A549 (cell line): ENCODE measurements around the gene CELF6. TPM values are rescaled to one million over a fixed set of nuclear protein-coding genes. Genes with fewer than 3 reads are reported as not detected.

Source experiments
- ATAC-seq, 2 experiments: fragments of 200-7000 bp in 1 of 2; fragments of >200 bp in 1 of 2; cut with Nextera tagmentation in 1 of 2; cut with Tn5 transposase in 1 of 2; 3 replicates each; pipeline versions ENCODE4 v1.8.0 to v1.9.1; 2018 to 2020; ENCODE audit warnings: mild to moderate bottlenecking in 1 of 2, moderate library complexity in 1 of 2
- CTCF ChIA-PET: fragments of 300-600 bp; sonication (Branson Sonifier 250); formaldehyde crosslinking; extraction: SDS; loops from one replicate; lab custom pipeline; 2021; ENCODE audit warnings: antibody characterized with exemption, inconsistent platforms; lab: Yijun Ruan, JAX
- POLR2A ChIA-PET: fragments of 350-600 bp; formaldehyde crosslinking; extraction: SDS; loops from one replicate; lab custom pipeline; 2021; ENCODE audit warnings: antibody characterized with exemption, inconsistent platforms; lab: Yijun Ruan, JAX
- DNase-seq, 2 experiments: peaks; one replicate each; pipeline versions ENCODE4 v3.0.0 to v3.0.0-alpha.2; 2011 to 2016; ENCODE audit warnings: low read depth in 1 of 2, low spot score in 1 of 2
- FAIRE-seq: peaks from 2 replicates; lab custom pipeline; 2011; peaks lifted over from hg19 to GRCh38; lab: Jason Lieb, UNC
- H3K27ac ChIP-seq, 2 experiments: fragments of >200 bp; sonication (Bioruptor Twin); formaldehyde crosslinking; 3 replicates each; pipeline ENCODE4 v1.5.1; 2016 to 2017
- H3K4me1 ChIP-seq: fragments of >200 bp; sonication (Bioruptor Twin); formaldehyde crosslinking; 3 replicates; pipeline ENCODE4 v1.6.1; 2016
- H3K4me2 ChIP-seq: fragments of >200 bp; sonication (Bioruptor Twin); formaldehyde crosslinking; 3 replicates; pipeline ENCODE4 v1.6.1; 2016
- H3K4me3 ChIP-seq: fragments of >200 bp; sonication (Bioruptor Twin); formaldehyde crosslinking; 3 replicates; pipeline ENCODE4 v1.5.1; 2016
- H3K9me3 ChIP-seq: fragments of >200 bp; sonication (Bioruptor Twin); formaldehyde crosslinking; 3 replicates; pipeline ENCODE4 v1.6.1; 2016
- CEBPB ChIP-seq, 2 experiments: fragments of >200 bp in 1 of 2; sonication (Bioruptor Twin) in 1 of 2; formaldehyde crosslinking in 1 of 2; IDR thresholded peaks; 2 replicates each; pipeline ENCODE4 v1.6.1; 2012 to 2016
- CHD2 ChIP-seq: fragments of 150-350 bp; IDR thresholded peaks from 2 replicates; pipeline ENCODE4 v1.6.1; 2014; ENCODE audit warnings: low read length; ENCODE audit not compliant: partially characterized antibody
- CHD4 ChIP-seq: fragments of 200-600 bp; sonication (generic); IDR thresholded peaks from 2 replicates; pipeline ENCODE4 v1.6.1; 2016; ENCODE audit warnings: antibody characterized with exemption, mild to moderate bottlenecking, borderline replicate concordance
- EP300 ChIP-seq, 2 experiments: fragments of >200 bp; sonication (Bioruptor Twin); formaldehyde crosslinking; IDR thresholded peaks; 2 replicates in 1 of 2; 3 replicates in 1 of 2; pipeline ENCODE4 v1.6.1; 2016 to 2017
- FOSL2 ChIP-seq, 2 experiments: fragments of 450-650 bp in 1 of 2; fragments of >200 bp in 1 of 2; sonication (Bioruptor Twin) in 1 of 2; formaldehyde crosslinking; IDR thresholded peaks; 2 replicates each; pipeline versions ENCODE4 v1.5.0 to v1.6.1; 2016 to 2020; ENCODE audit warnings: mild to moderate bottlenecking in 1 of 2, moderate library complexity in 1 of 2
- GATA3 ChIP-seq: IDR thresholded peaks from 2 replicates; pipeline ENCODE4 v1.6.1; 2012; ENCODE audit warnings: borderline replicate concordance
- HOXB5 ChIP-seq: fragments of 250-450 bp; sonication (Bioruptor Pico); IDR thresholded peaks from 2 replicates; pipeline ENCODE4 v1.5.0; 2020; ENCODE audit warnings: mild to moderate bottlenecking, moderate library complexity
- JUN ChIP-seq, 2 experiments: fragments of >200 bp; sonication (Bioruptor Twin); formaldehyde crosslinking; IDR thresholded peaks; 2 replicates in 1 of 2; 3 replicates in 1 of 2; pipeline ENCODE4 v1.6.1; 2016 to 2017
- JUNB ChIP-seq: fragments of >200 bp; sonication (Bioruptor Twin); formaldehyde crosslinking; IDR thresholded peaks from 2 replicates; pipeline ENCODE4 v1.6.1; 2016
- KDM5A ChIP-seq: fragments of 200-600 bp; sonication (generic); IDR thresholded peaks from 2 replicates; pipeline ENCODE4 v1.6.1; 2016; ENCODE audit warnings: antibody characterized with exemption, mild to moderate bottlenecking
- MAFK ChIP-seq: fragments of 450-650 bp; IDR thresholded peaks from 2 replicates; pipeline ENCODE4 v1.6.1; 2014; ENCODE audit not compliant: partially characterized antibody
- MAZ ChIP-seq: fragments of 150-350 bp; IDR thresholded peaks from 2 replicates; pipeline ENCODE4 v1.6.1; 2014; ENCODE audit warnings: antibody characterized with exemption, low read depth, low read length, borderline replicate concordance
- MYC ChIP-seq: IDR thresholded peaks from 2 replicates; pipeline ENCODE4 v1.6.1; 2012; ENCODE audit warnings: mild to moderate bottlenecking, inconsistent platforms, low read length, improper control_type of control experiment, borderline replicate concordance
- NFE2L2 ChIP-seq: fragments of 150-350 bp; conservative IDR thresholded peaks from 2 replicates; pipeline ENCODE4 v1.6.1; 2014; ENCODE audit warnings: low read length
- NR3C1 ChIP-seq: fragments of >200 bp; sonication (Bioruptor Twin); formaldehyde crosslinking; IDR thresholded peaks from 3 replicates; pipeline ENCODE4 v1.6.1; 2017
- RAD21 ChIP-seq, 2 experiments: fragments of >200 bp in 1 of 2; sonication (Bioruptor Twin) in 1 of 2; formaldehyde crosslinking in 1 of 2; IDR thresholded peaks in 1 of 2; conservative IDR thresholded peaks in 1 of 2; 2 replicates in 1 of 2; 3 replicates in 1 of 2; pipeline ENCODE4 v1.6.1; 2012 to 2018; ENCODE audit warnings: inconsistent platforms in 1 of 2
- RARB ChIP-seq: fragments of 250-450 bp; sonication (Bioruptor Pico); IDR thresholded peaks from 2 replicates; pipeline ENCODE4 v1.8.0; 2021; ENCODE audit warnings: mild to moderate bottlenecking, moderate library complexity
- RFX5 ChIP-seq: fragments of 450-650 bp; IDR thresholded peaks from 2 replicates; pipeline ENCODE4 v1.7.1; 2014; ENCODE audit warnings: antibody characterized with exemption, mild to moderate bottlenecking, moderate library complexity
- SMC3 ChIP-seq: fragments of >200 bp; sonication (Bioruptor Twin); formaldehyde crosslinking; IDR thresholded peaks from 3 replicates; pipeline ENCODE4 v1.6.1; 2018; ENCODE audit warnings: inconsistent platforms
- TP53 ChIP-seq: fragments of 250-450 bp; sonication (Bioruptor Pico); IDR thresholded peaks from 2 replicates; pipeline ENCODE4 v1.5.0; 2021; ENCODE audit warnings: mild to moderate bottlenecking, moderate library complexity
- ZSCAN20 ChIP-seq: fragments of 250-450 bp; sonication (Bioruptor Pico); IDR thresholded peaks from 2 replicates; pipeline ENCODE4 v1.8.0; 2022; ENCODE audit warnings: mild to moderate bottlenecking, moderate library complexity
- WGBS: methylation state at CpG from one replicate; pipeline ENCODE4 v1.1.6; 2017; ENCODE audit errors: missing lambda C conversion rate; 5-methylcytosine and 5-hydroxymethylcytosine counted together
- polyA plus RNA-seq, 4 experiments: library from polyadenylated mRNA; depleted of rRNA in 3 of 4; stranded (reverse); fragments of >200 nt; fragmentation: RNase III in 1 of 4; extraction: RNeasy Plus Mini Kit Qiagen cat#74134 plus additional on column Dnase treatment in 1 of 4; gene quantifications; 2 replicates in 3 of 4; 3 replicates in 1 of 4; pipeline ENCODE4 v1.2.3, GENCODE V29; 2011 to 2017
- TF ChIP-seq, protein P1 (sequence below): fragments of 250-450 bp; sonication (Bioruptor Pico); IDR thresholded peaks from 2 replicates; pipeline ENCODE4 v1.5.0; 2020; ENCODE audit warnings: low read depth, mild to moderate bottlenecking, moderate library complexity
- TF ChIP-seq, protein P2 (sequence below): fragments of 450-650 bp; IDR thresholded peaks from 2 replicates; pipeline ENCODE4 v1.6.1; 2014; ENCODE audit warnings: antibody characterized with exemption
- TF ChIP-seq, protein P3 (sequence below): fragments of >200 bp; sonication (Bioruptor Twin); formaldehyde crosslinking; IDR thresholded peaks from 3 replicates; pipeline ENCODE4 v1.5.1; 2016
- TF ChIP-seq, protein P4 (sequence below): IDR thresholded peaks from 2 replicates; pipeline ENCODE4 v1.6.1; 2012; ENCODE audit warnings: low read depth, borderline replicate concordance

CELF6 gene
- polyA plus RNA-seq, 2 of the 4 experiments (the other 2 are of a cell fraction): 0.16 TPM; not detected in 1

DNA sequence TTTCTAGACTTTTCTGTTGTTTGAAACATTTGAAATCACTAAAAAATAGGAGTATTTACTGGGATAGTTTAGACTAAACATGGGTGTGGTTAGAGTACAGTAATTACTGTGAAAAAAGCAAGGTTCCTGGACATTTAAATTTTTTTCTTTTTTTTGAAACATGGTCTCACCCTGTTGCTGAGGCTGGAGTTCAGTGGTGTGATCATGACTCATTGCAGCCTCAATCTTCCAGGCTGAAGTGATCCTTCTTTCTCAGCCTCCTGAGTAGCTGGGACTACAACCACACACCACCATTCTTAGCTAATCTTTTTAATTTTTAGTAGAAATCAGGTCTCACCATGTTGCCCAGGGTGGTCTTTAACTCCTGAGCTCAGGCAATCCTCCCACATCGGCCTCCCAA, 20.4 kb upstream of the CELF6 start:
- CTCF ChIA-PET: interaction anchor here (0.9 to 6.2 kb wide), 12 partner anchors 9 to 259 kb away, joined by 3 to 39 read pairs (median 4); partner anchors contain the start of genes ARIH1 and CELF6
- 97% methylated on average over 1 of the region's 1 CpG for WGBS
- DNase-seq (peak in 1 of 2 experiments; percentile 23), FAIRE-seq (no peak)
- TF ChIP-seq, protein P1, sequence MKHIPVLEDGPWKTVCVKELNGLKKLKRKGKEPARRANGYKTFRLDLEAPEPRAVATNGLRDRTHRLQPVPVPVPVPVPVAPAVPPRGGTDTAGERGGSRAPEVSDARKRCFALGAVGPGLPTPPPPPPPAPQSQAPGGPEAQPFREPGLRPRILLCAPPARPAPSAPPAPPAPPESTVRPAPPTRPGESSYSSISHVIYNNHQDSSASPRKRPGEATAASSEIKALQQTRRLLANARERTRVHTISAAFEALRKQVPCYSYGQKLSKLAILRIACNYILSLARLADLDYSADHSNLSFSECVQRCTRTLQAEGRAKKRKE (CRISPR knock-in tag): no peak
- TF ChIP-seq CHD2 (no peak), MAZ (no peak), CHD4 (no peak), FOSL2 (IDR thresholded peaks at IDR 0.05) (peak; percentile 43; the same call in 1 of the 2 replicates), FOSL2 (CRISPR knock-in tag; IDR thresholded peaks at IDR 0.05) (peak; percentile 77), ZSCAN20 (CRISPR knock-in tag) (no peak), KDM5A (no peak)
- TF ChIP-seq, protein P2, sequence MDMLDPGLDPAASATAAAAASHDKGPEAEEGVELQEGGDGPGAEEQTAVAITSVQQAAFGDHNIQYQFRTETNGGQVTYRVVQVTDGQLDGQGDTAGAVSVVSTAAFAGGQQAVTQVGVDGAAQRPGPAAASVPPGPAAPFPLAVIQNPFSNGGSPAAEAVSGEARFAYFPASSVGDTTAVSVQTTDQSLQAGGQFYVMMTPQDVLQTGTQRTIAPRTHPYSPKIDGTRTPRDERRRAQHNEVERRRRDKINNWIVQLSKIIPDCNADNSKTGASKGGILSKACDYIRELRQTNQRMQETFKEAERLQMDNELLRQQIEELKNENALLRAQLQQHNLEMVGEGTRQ: no peak
- TF ChIP-seq, all 56 proteins: peak for 1
- H3K27ac ChIP-seq: peak overlapping the region; percentile 83 to 84
- no peak overlapping the region for H3K4me3 ChIP-seq
- H3K9me3 ChIP-seq: no peaks in the 10 kb centered on the region
- ATAC-seq: peak; percentile 30 to 33; a peak in 4 of 6 replicates
- H3K4me2 ChIP-seq: peak overlapping the region; percentile 71
- POLR2A ChIA-PET: interaction anchor here (1.0 to 2.7 kb wide), 4 partner anchors 20 to 109 kb away, joined by 3 to 16 read pairs (median 6); partner anchors contain the start of genes CELF6, HEXA and PKM
- H3K4me1 ChIP-seq: peaks cover 34% of the 10 kb centered on the region

DNA sequence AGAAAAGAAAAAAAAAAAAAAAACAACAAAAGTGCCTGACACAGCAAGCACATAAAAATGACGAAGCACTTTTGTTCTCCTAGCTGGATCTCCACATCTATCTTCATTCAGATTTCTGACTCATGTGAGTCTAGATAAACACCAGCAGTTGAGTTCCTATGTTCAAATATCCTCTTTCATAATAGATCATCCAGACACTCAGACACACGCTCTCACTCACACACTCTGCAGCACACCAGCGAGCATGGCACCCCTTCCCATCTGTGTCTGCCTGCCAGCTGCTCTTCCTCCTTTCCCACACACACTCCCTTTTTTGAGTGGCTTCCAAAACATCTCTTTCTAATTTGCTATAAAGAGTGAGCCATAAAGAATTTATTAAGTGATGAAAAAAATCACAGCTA, 19.8 kb upstream of the CELF6 start:
- H3K4me1 ChIP-seq: peaks cover 34% of the 10 kb centered on the region
- no peaks in the 10 kb centered on the region for H3K9me3 ChIP-seq
- peak overlapping the region; percentile 71 for H3K4me2 ChIP-seq
- peak; percentile 91 to 95 for ATAC-seq
- peak; percentile 72 to 89 for DNase-seq
- WGBS: 3% methylated on average over 3 of the region's 3 CpGs
- ChIA-PET CTCF (interaction anchor here (0.8 to 6.2 kb wide), 15 partner anchors 11 to 742 kb away, joined by 3 to 39 read pairs (median 3); partner anchors contain the start of genes ARIH1 and CELF6), POLR2A (interaction anchor here (0.7 to 2.7 kb wide), 6 partner anchors 20 to 133 kb away, joined by 3 to 16 read pairs (median 8); partner anchors contain the start of genes CELF6, HEXA and PKM)
- peak; percentile 70 for FAIRE-seq
- peak overlapping the region; percentile 83 to 84 for H3K27ac ChIP-seq
- peak; percentile 60; the same call in 1 of the 2 replicates for TF ChIP-seq JUNB
- TF ChIP-seq NR3C1: no peak
- no peak for TF ChIP-seq TP53 (CRISPR knock-in tag)
- TF ChIP-seq CEBPB (IDR thresholded peaks at IDR 0.05): peak; percentile 54 to 71; a peak in 3 of 4 replicates
- 0 out of 2 replicates have a peak, but pooled peaks have one; percentile 32 for TF ChIP-seq RFX5
- TF ChIP-seq FOSL2 (IDR thresholded peaks at IDR 0.05): no peak
- TF ChIP-seq FOSL2 (CRISPR knock-in tag; IDR thresholded peaks at IDR 0.05): peak; percentile 86
- TF ChIP-seq MAFK: peak; percentile 99
- TF ChIP-seq HOXB5 (CRISPR knock-in tag): peak; percentile 69; the same call in 1 of the 2 replicates
- TF ChIP-seq, protein P3, sequence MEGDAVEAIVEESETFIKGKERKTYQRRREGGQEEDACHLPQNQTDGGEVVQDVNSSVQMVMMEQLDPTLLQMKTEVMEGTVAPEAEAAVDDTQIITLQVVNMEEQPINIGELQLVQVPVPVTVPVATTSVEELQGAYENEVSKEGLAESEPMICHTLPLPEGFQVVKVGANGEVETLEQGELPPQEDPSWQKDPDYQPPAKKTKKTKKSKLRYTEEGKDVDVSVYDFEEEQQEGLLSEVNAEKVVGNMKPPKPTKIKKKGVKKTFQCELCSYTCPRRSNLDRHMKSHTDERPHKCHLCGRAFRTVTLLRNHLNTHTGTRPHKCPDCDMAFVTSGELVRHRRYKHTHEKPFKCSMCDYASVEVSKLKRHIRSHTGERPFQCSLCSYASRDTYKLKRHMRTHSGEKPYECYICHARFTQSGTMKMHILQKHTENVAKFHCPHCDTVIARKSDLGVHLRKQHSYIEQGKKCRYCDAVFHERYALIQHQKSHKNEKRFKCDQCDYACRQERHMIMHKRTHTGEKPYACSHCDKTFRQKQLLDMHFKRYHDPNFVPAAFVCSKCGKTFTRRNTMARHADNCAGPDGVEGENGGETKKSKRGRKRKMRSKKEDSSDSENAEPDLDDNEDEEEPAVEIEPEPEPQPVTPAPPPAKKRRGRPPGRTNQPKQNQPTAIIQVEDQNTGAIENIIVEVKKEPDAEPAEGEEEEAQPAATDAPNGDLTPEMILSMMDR: no peak
- peak; percentile 77 for TF ChIP-seq NFE2L2
- TF ChIP-seq JUN (IDR thresholded peaks at IDR 0.05): peak in 1 of 2 experiments; percentile 44; a peak in 3 of 5 replicates
- peak; percentile 54; the same call in 1 of the 2 replicates for TF ChIP-seq MYC
- TF ChIP-seq, protein P4, sequence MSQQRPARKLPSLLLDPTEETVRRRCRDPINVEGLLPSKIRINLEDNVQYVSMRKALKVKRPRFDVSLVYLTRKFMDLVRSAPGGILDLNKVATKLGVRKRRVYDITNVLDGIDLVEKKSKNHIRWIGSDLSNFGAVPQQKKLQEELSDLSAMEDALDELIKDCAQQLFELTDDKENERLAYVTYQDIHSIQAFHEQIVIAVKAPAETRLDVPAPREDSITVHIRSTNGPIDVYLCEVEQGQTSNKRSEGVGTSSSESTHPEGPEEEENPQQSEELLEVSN: no peak; the same call in 1 of the 2 replicates
- TF ChIP-seq RAD21 (conservative IDR thresholded peaks at IDR 0.05 in 1 of 2, IDR thresholded peaks at IDR 0.05 in 1 of 2): 0 out of 5 replicates have a peak, but pooled peaks of 1 of the 2 experiments have one; percentile 18
- TF ChIP-seq, protein P1 (CRISPR knock-in tag): peak; percentile 13; the same call in 1 of the 2 replicates
- peak in 1 of 2 experiments; percentile 41; a peak in 1 of 5 replicates for TF ChIP-seq EP300 (IDR thresholded peaks at IDR 0.05)
- 0 out of 3 replicates have a peak, but pooled peaks have one; percentile 10 for TF ChIP-seq SMC3
- no peak for TF ChIP-seq RARB (CRISPR knock-in tag)
- TF ChIP-seq GATA3: peak; percentile 57; the same call in 1 of the 2 replicates
- no peak overlapping the region for H3K4me3 ChIP-seq
